Stimulated activated naive CD4-positive, alpha-beta T cell (primary cell): ENCODE data around the gene TAS1R2.
A peak's percentile ranks its signal among the peaks of the same experiment; 100 is the strongest.

Experiments
- DNase-seq, 6 experiments: peaks; one replicate each; lab custom pipeline; 2025; lab: John Stamatoyannopoulos, UW

Gene TAS1R2

DNA sequence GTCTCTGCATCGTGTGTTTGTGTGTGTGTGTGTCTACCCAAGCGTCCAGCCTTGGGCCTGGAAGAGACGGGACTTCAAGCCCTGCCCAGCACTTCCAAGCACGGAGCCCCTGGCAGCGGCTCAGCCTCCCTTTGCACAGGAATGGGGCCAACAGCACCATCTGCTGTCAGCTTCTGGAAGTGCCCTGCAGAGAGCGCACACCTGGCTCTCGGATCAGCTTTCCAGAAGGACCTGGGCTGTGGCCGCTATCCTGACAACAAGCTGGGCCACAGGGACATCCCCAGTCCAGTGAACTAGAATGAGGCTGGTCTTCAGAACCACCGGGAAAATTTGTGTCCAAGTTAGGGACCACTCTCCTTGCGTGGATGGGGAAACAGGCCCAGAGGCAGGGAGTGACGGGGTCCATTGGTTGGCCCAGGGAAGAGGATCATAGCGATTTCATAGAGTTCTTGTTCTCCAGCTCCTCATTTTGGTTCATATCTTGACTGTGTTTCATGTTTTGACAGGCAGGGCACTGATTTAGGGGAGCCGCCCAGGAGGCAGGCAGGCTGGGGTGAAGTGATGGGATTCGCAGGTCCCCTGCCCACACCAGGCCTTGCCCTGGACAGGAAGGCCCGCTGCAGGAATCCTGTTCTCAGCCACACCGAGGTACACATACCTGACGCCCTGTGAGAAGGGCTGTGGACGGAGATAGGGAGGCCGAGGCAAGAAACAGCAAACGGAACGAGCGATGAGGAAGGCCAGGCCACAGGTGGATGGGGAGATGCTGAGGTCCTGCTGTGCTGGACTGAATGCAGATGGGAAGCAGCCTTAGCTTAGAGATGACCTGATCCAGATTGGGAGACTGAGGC, 38.4 kb downstream of the TAS1R2 start:
- peak in 5 of 6 experiments; percentile 24 to 58 (median 49) for DNase-seq

- DNase-seq: no peak
These were observed 39.3 kb downstream of the TAS1R2 start for GRCh38 chr1:18819986-18820790.

DNA sequence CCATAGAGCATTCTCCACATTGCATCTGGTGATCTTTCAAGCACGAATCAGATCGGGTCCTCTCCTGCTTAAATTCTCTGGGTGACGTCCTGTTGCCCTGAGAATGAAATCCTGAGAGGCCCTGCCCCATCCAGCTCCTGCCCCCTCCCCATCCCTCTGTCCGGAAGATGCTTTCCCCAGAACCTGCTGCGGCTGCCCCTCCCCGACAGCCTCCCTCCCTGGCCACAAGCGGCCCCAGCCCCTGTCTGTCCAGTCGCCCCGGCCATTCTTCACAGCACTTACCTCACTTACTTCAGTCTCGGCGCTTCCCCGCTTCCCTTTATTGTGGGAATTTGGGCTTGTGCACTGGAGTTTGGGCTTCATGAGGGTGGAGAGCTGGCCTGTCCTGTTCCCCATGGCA, 40.3 kb downstream of the TAS1R2 start:
- DNase-seq: no peak

DNA sequence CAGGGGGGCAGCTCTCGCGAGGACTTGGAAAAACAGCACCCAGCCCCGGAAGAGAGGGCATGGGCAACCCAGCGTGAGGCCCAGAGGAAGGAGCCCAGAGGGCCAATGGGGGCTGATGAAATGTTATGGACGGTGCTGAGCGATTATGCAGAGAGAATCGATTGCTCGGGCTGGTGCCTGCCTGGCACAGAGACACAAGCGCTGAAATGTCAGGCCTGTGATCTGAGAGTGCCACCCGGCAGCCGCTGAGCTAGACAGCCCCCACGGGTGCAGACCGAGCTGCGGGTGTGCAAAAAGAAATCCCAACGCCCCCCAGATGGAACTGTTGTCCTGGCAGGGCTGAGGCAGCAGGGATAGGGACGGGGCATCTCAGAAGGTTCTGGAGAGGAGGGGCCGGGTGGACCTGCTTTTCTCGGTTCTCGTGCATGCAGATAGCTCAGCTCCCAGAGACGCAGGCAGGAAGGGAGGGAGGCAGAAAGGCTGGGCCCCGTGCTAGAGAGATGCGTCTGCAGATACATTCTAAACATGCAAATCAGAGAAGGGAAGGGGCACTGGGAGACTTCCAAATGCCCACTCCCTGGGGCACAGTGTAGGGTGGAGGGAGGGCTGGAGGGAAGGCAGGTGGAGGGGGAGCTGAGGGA, 41.5 kb downstream of the TAS1R2 start:
- DNase-seq: no peak

DNA sequence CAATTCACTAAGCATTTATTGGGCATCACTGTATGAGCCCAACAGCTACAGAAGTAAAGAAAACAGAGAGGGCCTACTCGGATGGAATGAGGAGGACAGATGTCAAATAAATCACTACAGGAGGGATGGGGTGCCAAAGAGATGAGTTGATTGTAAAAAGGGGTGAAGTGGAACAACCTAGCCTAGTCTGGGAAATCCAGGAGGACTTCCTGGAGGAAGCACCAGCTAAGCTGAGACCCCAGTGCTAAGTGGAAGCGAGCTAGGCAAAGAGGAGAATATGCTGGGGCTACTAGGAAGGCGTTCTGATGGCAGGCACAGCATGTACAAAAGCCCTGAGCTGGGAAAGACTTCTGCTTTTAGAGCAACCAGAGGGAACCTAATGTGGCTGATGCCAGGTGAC, 42.1 kb downstream of the TAS1R2 start:
- no peak for DNase-seq

DNA sequence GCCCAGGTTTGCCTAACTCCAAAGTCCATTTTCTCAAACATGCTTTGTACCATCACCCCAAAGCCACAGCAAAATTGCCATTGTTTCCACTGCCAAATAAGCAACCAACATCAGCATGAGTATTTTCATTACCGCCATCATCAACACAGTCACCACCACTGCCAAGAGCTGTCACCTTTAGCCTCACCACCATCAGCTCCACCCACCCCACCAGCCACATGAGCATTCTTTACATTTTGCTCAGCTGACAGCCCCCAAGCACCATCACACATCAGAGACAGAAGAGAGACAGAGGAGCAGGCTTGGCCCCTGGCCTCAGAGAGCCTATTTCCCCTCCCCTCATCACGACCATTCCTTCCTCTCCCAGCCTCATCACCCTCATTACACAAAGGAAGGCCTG, 42.7 kb downstream of the TAS1R2 start:
- DNase-seq: no peak

DNA sequence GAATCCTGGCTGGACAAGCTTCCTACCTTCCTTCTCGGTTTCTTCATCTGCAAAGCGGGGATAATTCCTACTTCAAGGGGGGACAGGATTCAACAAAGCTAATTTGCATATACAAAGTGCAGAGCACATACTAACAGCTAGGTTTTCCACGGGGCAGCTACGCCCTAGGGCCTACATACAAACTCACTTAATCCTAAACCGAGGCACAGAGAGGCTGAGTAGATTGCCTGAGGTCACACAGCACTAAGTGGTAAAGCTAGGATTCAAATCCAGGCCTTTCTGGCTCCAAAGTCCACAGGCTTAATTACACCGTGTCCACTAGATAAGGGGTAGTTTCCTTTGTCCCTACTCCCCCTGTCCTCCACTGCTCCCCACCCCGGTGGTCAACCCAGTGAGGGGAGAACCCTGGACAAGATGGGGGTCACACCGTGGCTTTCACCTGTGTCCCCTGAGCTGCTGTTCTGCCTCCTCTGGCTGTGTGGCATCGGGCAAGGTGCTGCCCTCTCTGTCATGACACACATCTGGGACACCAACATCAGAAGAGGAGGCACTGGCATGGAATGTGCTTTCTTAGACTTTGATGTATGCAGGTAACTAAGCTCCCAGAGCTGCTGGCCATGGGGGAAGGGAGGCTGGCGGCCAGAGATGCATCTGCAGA, 44.5 kb downstream of the TAS1R2 start:
- DNase-seq: no peak

GRCh38 chr1:18814425-18814824, 45.0 kb downstream of the TAS1R2 start:
- DNase-seq: no peak

DNA sequence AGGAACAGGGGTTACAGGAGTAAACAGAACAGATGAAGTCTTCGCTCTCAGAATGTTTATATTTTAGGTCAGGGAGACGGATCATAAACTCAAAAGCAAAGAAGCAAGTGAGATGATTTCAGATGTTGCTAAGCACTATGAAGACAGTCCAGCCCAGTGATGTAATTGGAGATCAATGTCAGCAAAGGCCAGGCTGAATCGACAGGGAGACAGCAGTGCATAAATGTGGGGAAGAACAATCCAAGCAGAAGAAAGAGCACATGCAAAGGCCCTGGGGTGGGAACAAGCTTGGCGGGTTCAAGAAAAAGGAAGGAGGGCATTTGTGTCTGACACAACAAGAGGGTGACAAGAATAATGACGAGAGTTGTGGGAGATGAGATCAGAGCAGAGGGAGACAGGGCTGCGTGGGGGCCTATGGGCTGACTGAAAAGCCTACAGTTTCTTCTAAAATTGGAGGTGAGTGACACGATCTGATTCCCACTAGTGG, 47.0 kb downstream of the TAS1R2 start:
- no peak for DNase-seq

GRCh38 chr1:18811733-18812452, 47.6 kb downstream of the TAS1R2 start:
- no peak for DNase-seq

- DNase-seq: no peak
These were observed 49.2 kb downstream of the TAS1R2 start for GRCh38 chr1:18809953-18810899.

- no peak for DNase-seq
These were observed 50.9 kb downstream of the TAS1R2 start for GRCh38 chr1:18808550-18808949.

- DNase-seq: no peak
These were observed 52.0 kb downstream of the TAS1R2 start for GRCh38 chr1:18807334-18808063.

DNA sequence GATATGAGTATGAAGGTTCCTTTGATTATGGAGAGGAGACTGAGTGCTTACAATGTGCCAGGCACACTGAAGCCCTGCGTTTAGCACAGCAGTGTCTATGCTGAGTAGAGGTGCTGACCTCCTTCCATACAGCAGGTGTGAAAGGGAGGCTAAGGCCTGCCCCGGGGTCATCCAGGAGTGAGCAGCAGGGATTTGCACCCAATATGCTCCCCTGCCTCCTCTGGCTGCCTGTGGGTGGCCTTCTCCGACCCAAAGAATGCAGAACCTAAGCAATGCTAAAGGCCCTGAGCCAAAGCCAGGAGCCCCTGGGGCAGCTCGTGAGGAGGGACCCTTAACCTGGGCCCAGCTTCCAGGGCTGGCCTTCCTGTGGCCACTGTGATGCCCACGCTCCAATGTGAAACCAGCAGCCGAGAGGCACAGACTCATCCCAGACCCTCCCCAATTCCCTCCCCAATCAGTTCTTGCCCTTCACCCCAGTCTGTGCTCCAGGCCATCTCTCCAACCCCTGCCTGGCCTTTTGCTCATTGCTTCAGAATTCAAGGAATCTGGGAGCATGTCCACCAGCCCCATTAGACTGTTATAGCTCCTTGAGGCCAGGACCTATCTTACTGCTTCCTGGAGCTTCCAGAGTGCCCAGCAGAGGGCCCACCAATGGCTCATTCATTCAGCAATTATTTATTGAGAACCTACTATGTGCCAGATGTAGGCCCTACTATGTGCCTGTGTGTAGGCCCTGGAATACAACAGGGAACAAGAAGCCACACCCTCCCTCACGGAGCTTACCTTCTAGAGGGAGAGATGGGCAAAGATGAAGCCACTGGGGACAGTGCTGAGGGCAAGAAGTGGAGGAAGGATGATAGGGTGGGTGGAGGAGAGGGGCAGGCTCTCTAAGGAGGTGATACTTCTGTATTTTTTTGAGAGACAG, 53.3 kb downstream of the TAS1R2 start:
- DNase-seq: no peak

GRCh38 chr1:18805150-18805879, 54.1 kb downstream of the TAS1R2 start:
- DNase-seq: no peak

DNA sequence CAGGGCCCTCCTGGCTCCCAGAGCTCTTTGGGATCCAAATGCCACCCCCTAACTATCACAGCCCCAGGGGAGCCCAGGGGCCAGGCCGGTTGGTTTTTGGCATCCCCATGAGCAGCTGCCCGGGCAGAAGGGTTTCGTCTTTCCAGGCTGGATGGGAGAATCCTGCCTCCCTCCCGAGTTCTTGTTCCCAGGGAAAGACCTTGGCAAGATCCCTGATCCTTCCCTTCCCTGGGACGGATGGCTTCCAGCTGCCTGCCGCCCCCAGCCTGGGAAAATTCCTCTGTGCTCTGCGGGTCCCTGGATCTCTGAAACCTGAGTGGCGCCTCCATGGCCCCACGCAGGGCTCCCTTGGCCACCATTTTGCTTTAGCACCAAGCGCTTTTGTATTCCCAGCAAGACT, 55.6 kb downstream of the TAS1R2 start:
- no peak for DNase-seq

GRCh38 chr1:18803151-18803791, 56.2 kb downstream of the TAS1R2 start:
- no peak for DNase-seq
